Upper lobe of right lung (tissue), 1 donor: ENCODE results near the gene MTRR. TPM values are rescaled to one million over a fixed set of nuclear protein-coding genes. Genes with fewer than 3 reads are reported as not detected.

ENCODE experiments used
- ATAC-seq: fragments of 200-7000 bp; cut with Tn5 transposase; one replicate; pipeline ENCODE4 v1.9.1; 2020; ENCODE audit warnings: mild to moderate bottlenecking, moderate library complexity
- DNase-seq: peaks from one replicate; pipeline ENCODE4 v3.0.0-alpha.2; 2020
- H3K27ac ChIP-seq: fragments of 200-600 bp; one replicate; pipeline ENCODE4 v1.8.0; 2022
- H3K27me3 ChIP-seq: fragments of 200-600 bp; one replicate; pipeline ENCODE4 v1.8.0; 2022; ENCODE audit warnings: mild to moderate bottlenecking
- H3K36me3 ChIP-seq: fragments of 200-600 bp; one replicate; pipeline ENCODE4 v1.8.0; 2022
- H3K4me1 ChIP-seq: fragments of 200-600 bp; one replicate; pipeline ENCODE4 v1.8.0; 2022
- H3K4me3 ChIP-seq: fragments of 200-600 bp; one replicate; pipeline ENCODE4 v1.8.0; 2022; ENCODE audit warnings: mild to moderate bottlenecking
- H3K9me3 ChIP-seq: fragments of 200-600 bp; one replicate; pipeline ENCODE4 v1.8.0; 2022
- CTCF ChIP-seq: fragments of 200-600 bp; IDR thresholded peaks from one replicate; pipeline ENCODE4 v1.8.0; 2022; ENCODE audit warnings: antibody characterized with exemption
- intact Hi-C: fragments of 100-400 bp; cut with DNase I; formaldehyde crosslinking; loops from one replicate; pipeline ENCODE4 v1.11.0; 2022
- total RNA-seq: library from RNA; stranded (reverse); fragmentation: NEBNext Ultra II Directional; extraction: Animal tissue kit (Norgen Biotek cat#: 25700); gene quantifications from one replicate; pipeline ENCODE4 v1.2.1, GENCODE V29; 2021
- donor health status: DM: no; HTN: yes; CAD: no; lungs with severe emphysema.

Gene MTRR
- total RNA-seq, 1 donor from 2014 or later, result 116 TPM

- Histone ChIP-seq H3K27ac (no peak overlapping the region), H3K9me3 (no peaks in the 10 kb centered on the region), H3K36me3 (peaks cover 35% of the 10 kb centered on the region), H3K4me1 (no peaks in the 10 kb centered on the region), H3K27me3 (no peaks in the 10 kb centered on the region), H3K4me3 (no peak overlapping the region)
- ATAC-seq, result no peak
- no peak for DNase-seq
- intact Hi-C loops, result no loop called here
- no peak for TF ChIP-seq CTCF
Measured at GRCh38 chr5:7857361-7857760, 11.6 kb upstream of the MTRR start.

GRCh38 chr5:7857926-7858632 lies 10.9 kb upstream of the MTRR start:
- Histone ChIP-seq H3K4me1 (no peaks in the 10 kb centered on the region), H3K36me3 (peaks cover 41% of the 10 kb centered on the region), H3K27me3 (no peaks in the 10 kb centered on the region), H3K4me3 (no peak overlapping the region), H3K27ac (no peak overlapping the region), H3K9me3 (no peaks in the 10 kb centered on the region)
- no peak for TF ChIP-seq CTCF
- no peak for DNase-seq
- ATAC-seq, result no peak
- intact Hi-C loops, result no loop called here

- ATAC-seq (no peak), DNase-seq (no peak)
- TF ChIP-seq CTCF, result no peak
- H3K27ac ChIP-seq, result no peak overlapping the region
- H3K27me3 ChIP-seq, result no peaks in the 10 kb centered on the region
- H3K36me3 ChIP-seq, result peaks cover 36% of the 10 kb centered on the region
- H3K4me3 ChIP-seq, result no peak overlapping the region
- H3K9me3 ChIP-seq, result no peaks in the 10 kb centered on the region
- peaks cover 19% of the 10 kb centered on the region for H3K4me1 ChIP-seq
- intact Hi-C loops, result no loop called here
Measured at GRCh38 chr5:7866196-7866595, 2.8 kb upstream of the MTRR start.

DNA sequence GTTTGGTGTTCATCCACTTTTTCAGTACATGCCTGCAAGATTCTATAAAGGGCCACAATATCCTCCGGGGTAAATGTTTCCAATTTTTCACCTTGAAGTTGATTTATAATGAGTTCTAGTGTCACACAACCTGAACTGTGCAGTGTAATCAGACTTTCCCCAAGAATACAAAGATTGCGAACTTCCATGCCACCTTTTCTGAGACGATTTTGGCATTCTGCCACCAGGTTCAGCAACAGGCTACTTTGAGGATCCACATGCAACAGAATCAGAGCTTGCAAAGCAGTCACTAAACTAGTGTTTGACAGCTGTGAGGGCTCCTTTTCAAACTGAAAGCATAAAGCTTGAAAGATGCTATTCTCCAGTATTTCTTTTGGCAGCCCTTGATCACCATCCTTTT lies 1.7 kb upstream of the MTRR start:
- H3K36me3 ChIP-seq, result peaks cover 25% of the 10 kb centered on the region
- ATAC-seq (no peak), DNase-seq (no peak)
- H3K27me3 ChIP-seq, result no peaks in the 10 kb centered on the region
- no peak overlapping the region for H3K27ac ChIP-seq
- no peaks in the 10 kb centered on the region for H3K9me3 ChIP-seq
- peaks cover 22% of the 10 kb centered on the region for H3K4me1 ChIP-seq
- peak overlapping the region; percentile 99 for H3K4me3 ChIP-seq
- TF ChIP-seq CTCF, result no peak
- intact Hi-C loops, result no loop called here

DNA sequence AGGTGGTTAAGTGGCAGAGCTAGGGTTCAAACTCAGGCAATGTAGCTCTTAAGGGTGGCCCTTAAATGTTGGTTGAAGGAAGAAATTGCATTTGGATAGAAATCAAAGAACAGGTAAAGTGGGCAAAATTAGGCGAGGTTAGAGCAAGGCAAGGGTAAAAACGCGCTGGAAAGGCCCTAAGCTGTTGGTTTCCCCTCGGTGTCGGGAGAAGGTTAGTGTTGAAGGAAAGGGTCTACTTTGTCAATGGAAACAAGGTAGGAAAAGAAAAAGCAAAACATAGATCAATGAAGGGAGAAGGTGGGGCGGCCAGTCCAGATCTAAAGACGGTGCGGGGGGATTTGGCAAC lies 548 bp upstream of the MTRR start:
- DNase-seq (no peak), ATAC-seq (no peak)
- Histone ChIP-seq H3K36me3 (peaks cover 20% of the 10 kb centered on the region), H3K27me3 (no peaks in the 10 kb centered on the region), H3K9me3 (no peaks in the 10 kb centered on the region), H3K27ac (peak overlapping the region; percentile 89), H3K4me3 (peak overlapping the region; percentile 99), H3K4me1 (peaks cover 30% of the 10 kb centered on the region)
- intact Hi-C loops, result no loop called here
- TF ChIP-seq CTCF, result no peak
